ENCODE measurements around the gene CMSS1. TPM values are rescaled to one million over a fixed set of nuclear protein-coding genes. Genes with fewer than 3 reads are reported as not detected.

CMSS1 gene
- total and polyA plus RNA-seq, 2 of the 13 experiments (the other 11 are each of a cell fraction or from before 2014, with no cell fraction given) = 6.4 to 48.7 TPM

DNA sequence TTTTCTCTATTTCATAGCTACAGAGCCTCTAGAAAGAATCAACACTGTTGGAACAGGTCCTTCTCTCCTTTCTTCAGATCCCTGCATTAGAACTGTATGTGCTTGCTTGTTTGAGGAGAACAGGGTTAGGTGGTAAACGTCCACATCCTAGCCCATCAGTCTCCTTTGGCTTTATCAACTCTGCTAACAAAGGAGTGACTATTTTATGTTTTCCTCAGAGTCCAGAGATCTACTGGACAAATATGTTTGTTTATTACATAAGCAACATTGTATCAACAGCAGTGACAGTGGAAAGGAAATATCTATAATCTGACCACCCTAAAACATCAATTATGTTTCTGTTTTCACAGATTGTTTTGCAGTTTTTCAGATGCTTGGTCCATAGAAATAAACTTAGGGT, 39.6 kb downstream of the CMSS1 start (continued):
- TF ChIP-seq HOMEZ (CRISPR knock-in tag; IDR thresholded peaks at IDR 0.05; ENCODE audit: low read depth) (no peak), SIX4 (CRISPR knock-in tag; IDR thresholded peaks at IDR 0.05) (no peak), ZNF350 (CRISPR knock-in tag; IDR thresholded peaks at IDR 0.05; ENCODE audit: borderline replicate concordance, low read depth) (no peak), LCORL (IDR thresholded peaks at IDR 0.05) (no peak), LCORL (CRISPR knock-in tag; IDR thresholded peaks at IDR 0.05) (0 out of 2 replicates have a peak, but pooled peaks have one; percentile 28), TBX2 (CRISPR knock-in tag; IDR thresholded peaks at IDR 0.05; ENCODE audit: borderline replicate concordance) (peak; percentile 48; the same call in 1 of the 2 replicates), MIER2 (CRISPR knock-in tag; IDR thresholded peaks at IDR 0.05) (no peak), FOSL2 (CRISPR knock-in tag; IDR thresholded peaks at IDR 0.05) (no peak), ZBTB49 (CRISPR knock-in tag; IDR thresholded peaks at IDR 0.05; ENCODE audit: borderline replicate concordance) (no peak), EP300 (IDR thresholded peaks at IDR 0.05; ENCODE audit: low read depth in 2 of 2, low read length in 2 of 2) (peak in 1 of 2 experiments; percentile 82; a peak in 2 of 4 replicates), EP300 (CRISPR knock-in tag; IDR thresholded peaks at IDR 0.05; ENCODE audit: borderline replicate concordance) (peak; percentile 22; the same call in 1 of the 2 replicates)
- TF ChIP-seq, protein P1, sequence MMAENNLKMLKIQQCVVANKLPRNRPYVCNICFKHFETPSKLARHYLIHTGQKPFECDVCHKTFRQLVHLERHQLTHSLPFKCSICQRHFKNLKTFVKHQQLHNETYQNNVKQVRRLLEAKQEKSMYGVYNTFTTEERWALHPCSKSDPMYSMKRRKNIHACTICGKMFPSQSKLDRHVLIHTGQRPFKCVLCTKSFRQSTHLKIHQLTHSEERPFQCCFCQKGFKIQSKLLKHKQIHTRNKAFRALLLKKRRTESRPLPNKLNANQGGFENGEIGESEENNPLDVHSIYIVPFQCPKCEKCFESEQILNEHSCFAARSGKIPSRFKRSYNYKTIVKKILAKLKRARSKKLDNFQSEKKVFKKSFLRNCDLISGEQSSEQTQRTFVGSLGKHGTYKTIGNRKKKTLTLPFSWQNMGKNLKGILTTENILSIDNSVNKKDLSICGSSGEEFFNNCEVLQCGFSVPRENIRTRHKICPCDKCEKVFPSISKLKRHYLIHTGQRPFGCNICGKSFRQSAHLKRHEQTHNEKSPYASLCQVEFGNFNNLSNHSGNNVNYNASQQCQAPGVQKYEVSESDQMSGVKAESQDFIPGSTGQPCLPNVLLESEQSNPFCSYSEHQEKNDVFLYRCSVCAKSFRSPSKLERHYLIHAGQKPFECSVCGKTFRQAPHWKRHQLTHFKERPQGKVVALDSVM (CRISPR knock-in tag; IDR thresholded peaks at IDR 0.05) = no peak
- TF ChIP-seq, protein P2, sequence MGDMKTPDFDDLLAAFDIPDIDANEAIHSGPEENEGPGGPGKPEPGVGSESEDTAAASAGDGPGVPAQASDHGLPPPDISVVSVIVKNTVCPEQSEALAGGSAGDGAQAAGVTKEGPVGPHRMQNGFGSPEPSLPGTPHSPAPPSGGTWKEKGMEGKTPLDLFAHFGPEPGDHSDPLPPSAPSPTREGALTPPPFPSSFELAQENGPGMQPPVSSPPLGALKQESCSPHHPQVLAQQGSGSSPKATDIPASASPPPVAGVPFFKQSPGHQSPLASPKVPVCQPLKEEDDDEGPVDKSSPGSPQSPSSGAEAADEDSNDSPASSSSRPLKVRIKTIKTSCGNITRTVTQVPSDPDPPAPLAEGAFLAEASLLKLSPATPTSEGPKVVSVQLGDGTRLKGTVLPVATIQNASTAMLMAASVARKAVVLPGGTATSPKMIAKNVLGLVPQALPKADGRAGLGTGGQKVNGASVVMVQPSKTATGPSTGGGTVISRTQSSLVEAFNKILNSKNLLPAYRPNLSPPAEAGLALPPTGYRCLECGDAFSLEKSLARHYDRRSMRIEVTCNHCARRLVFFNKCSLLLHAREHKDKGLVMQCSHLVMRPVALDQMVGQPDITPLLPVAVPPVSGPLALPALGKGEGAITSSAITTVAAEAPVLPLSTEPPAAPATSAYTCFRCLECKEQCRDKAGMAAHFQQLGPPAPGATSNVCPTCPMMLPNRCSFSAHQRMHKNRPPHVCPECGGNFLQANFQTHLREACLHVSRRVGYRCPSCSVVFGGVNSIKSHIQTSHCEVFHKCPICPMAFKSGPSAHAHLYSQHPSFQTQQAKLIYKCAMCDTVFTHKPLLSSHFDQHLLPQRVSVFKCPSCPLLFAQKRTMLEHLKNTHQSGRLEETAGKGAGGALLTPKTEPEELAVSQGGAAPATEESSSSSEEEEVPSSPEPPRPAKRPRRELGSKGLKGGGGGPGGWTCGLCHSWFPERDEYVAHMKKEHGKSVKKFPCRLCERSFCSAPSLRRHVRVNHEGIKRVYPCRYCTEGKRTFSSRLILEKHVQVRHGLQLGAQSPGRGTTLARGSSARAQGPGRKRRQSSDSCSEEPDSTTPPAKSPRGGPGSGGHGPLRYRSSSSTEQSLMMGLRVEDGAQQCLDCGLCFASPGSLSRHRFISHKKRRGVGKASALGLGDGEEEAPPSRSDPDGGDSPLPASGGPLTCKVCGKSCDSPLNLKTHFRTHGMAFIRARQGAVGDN (CRISPR knock-in tag; IDR thresholded peaks at IDR 0.05) = no peak
- TF ChIP-seq, protein P3, sequence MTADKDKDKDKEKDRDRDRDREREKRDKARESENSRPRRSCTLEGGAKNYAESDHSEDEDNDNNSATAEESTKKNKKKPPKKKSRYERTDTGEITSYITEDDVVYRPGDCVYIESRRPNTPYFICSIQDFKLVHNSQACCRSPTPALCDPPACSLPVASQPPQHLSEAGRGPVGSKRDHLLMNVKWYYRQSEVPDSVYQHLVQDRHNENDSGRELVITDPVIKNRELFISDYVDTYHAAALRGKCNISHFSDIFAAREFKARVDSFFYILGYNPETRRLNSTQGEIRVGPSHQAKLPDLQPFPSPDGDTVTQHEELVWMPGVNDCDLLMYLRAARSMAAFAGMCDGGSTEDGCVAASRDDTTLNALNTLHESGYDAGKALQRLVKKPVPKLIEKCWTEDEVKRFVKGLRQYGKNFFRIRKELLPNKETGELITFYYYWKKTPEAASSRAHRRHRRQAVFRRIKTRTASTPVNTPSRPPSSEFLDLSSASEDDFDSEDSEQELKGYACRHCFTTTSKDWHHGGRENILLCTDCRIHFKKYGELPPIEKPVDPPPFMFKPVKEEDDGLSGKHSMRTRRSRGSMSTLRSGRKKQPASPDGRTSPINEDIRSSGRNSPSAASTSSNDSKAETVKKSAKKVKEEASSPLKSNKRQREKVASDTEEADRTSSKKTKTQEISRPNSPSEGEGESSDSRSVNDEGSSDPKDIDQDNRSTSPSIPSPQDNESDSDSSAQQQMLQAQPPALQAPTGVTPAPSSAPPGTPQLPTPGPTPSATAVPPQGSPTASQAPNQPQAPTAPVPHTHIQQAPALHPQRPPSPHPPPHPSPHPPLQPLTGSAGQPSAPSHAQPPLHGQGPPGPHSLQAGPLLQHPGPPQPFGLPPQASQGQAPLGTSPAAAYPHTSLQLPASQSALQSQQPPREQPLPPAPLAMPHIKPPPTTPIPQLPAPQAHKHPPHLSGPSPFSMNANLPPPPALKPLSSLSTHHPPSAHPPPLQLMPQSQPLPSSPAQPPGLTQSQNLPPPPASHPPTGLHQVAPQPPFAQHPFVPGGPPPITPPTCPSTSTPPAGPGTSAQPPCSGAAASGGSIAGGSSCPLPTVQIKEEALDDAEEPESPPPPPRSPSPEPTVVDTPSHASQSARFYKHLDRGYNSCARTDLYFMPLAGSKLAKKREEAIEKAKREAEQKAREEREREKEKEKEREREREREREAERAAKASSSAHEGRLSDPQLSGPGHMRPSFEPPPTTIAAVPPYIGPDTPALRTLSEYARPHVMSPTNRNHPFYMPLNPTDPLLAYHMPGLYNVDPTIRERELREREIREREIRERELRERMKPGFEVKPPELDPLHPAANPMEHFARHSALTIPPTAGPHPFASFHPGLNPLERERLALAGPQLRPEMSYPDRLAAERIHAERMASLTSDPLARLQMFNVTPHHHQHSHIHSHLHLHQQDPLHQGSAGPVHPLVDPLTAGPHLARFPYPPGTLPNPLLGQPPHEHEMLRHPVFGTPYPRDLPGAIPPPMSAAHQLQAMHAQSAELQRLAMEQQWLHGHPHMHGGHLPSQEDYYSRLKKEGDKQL (CRISPR knock-in tag; IDR thresholded peaks at IDR 0.05; ENCODE audit: low read depth) = no peak

All from HepG2 (cell line).